HEK293 (cell line): Measurements from ENCODE around the gene SCIN.

Source experiments
- CTCF ChIP-seq: fragments of 450-650 bp; formaldehyde crosslinking; IDR thresholded peaks from 2 replicates; pipeline ENCODE4 v1.5.1; 2016; ENCODE audit warnings: missing biosample characterization, missing genetic modification characterization
- ZBTB49 ChIP-seq: fragments of 450-650 bp; formaldehyde crosslinking; IDR thresholded peaks from 2 replicates; pipeline ENCODE4 v1.5.1; 2016; ENCODE audit warnings: missing biosample characterization, missing genetic modification characterization, low read depth
- ZNF202 ChIP-seq: fragments of 450-650 bp; formaldehyde crosslinking; IDR thresholded peaks from 2 replicates; pipeline ENCODE4 v1.5.1; 2016; ENCODE audit warnings: missing biosample characterization, missing genetic modification characterization, borderline replicate concordance
- ZNF639 ChIP-seq: fragments of 450-650 bp; formaldehyde crosslinking; IDR thresholded peaks from 2 replicates; pipeline ENCODE4 v1.5.1; 2016; ENCODE audit warnings: missing biosample characterization, missing genetic modification characterization
- ZNF777 ChIP-seq: fragments of 450-650 bp; formaldehyde crosslinking; IDR thresholded peaks from 2 replicates; pipeline ENCODE4 v1.5.1; 2017; ENCODE audit warnings: missing biosample characterization, missing genetic modification characterization, borderline replicate concordance

- TF ChIP-seq ZNF639 (no peak), ZBTB49 (tag by site-specific recombination) (no peak), ZNF777 (tag by site-specific recombination) (no peak), ZNF202 (tag by site-specific recombination) (no peak), CTCF (tag by site-specific recombination) (no peak)
These were observed 83.0 kb downstream of the SCIN start for GRCh38 chr7:12653518-12653917.
